CD4-positive, alpha-beta T cell treated with Interleukin-17A for 4 hours (primary cell): ENCODE results near the gene CHST11.
"Not testable (repeated sequence)": the region's sequence is repeated elsewhere in the genome, so short reads cannot be mapped to it uniquely, and the experiment has no call there.

Experiments
- DNase-seq: peaks from one replicate; pipeline ENCODE4 v3.0.0-alpha.2; 2020; ENCODE audit warnings: mixed read lengths

Gene CHST11

GRCh38 chr12:104506676-104507401 lies 50.1 kb downstream of the CHST11 start:
- no peak for DNase-seq

- no peak for DNase-seq
Observed at GRCh38 chr12:104507672-104508071, 50.9 kb downstream of the CHST11 start.

GRCh38 chr12:104508752-104509446 lies 52.2 kb downstream of the CHST11 start:
- DNase-seq, result no peak

- DNase-seq, result no peak
Observed at GRCh38 chr12:104510145-104510872, 53.6 kb downstream of the CHST11 start.

GRCh38 chr12:104510873-104511440 lies 54.2 kb downstream of the CHST11 start:
- no peak for DNase-seq

- DNase-seq, result no peak
Observed at GRCh38 chr12:104513681-104514080, 56.9 kb downstream of the CHST11 start.

- DNase-seq, result no peak
Observed at GRCh38 chr12:104514092-104514810, 57.5 kb downstream of the CHST11 start.

- no peak for DNase-seq
Observed at GRCh38 chr12:104515899-104516298, 59.2 kb downstream of the CHST11 start.

GRCh38 chr12:104516821-104517220 lies 60.1 kb downstream of the CHST11 start:
- no peak for DNase-seq

GRCh38 chr12:104517880-104518279 lies 61.1 kb downstream of the CHST11 start:
- DNase-seq, result no peak

- DNase-seq, result peak; percentile 26
Observed at GRCh38 chr12:104519190-104520019, 62.7 kb downstream of the CHST11 start.

GRCh38 chr12:104520242-104520900 lies 63.6 kb downstream of the CHST11 start:
- no peak for DNase-seq

GRCh38 chr12:104521731-104522130 lies 65.0 kb downstream of the CHST11 start:
- no peak for DNase-seq

GRCh38 chr12:104522985-104523722 lies 66.4 kb downstream of the CHST11 start:
- DNase-seq, result no peak

GRCh38 chr12:104524034-104524832 lies 67.5 kb downstream of the CHST11 start:
- DNase-seq, result no peak

- DNase-seq, result no peak
Observed at GRCh38 chr12:104526320-104526719, 69.6 kb downstream of the CHST11 start.

GRCh38 chr12:104526751-104527150 lies 70.0 kb downstream of the CHST11 start:
- DNase-seq, result no peak

GRCh38 chr12:104527653-104528052 lies 70.9 kb downstream of the CHST11 start:
- DNase-seq, result not testable (repeated sequence)

- DNase-seq, result no peak
Observed at GRCh38 chr12:104529130-104529874, 72.6 kb downstream of the CHST11 start.
